ENCODE data around the gene PKD1.

GRCh38 chr16:2048116-2048543 lies 87.6 kb downstream of the PKD1 start:
- TF ChIP-seq TAF1 (IDR thresholded peaks at IDR 0.05; ENCODE audit: borderline replicate concordance, insufficient read depth, low read length) (no peak), POLR2AphosphoS5 (IDR thresholded peaks at IDR 0.05; ENCODE audit: low read depth, low read length) (no peak), REST (IDR thresholded peaks at IDR 0.05; ENCODE audit: insufficient read depth in 1 of 2, low read depth in 2 of 2, low read length in 2 of 2) (no peak), SIN3A (IDR thresholded peaks at IDR 0.05; ENCODE audit: borderline replicate concordance, insufficient read depth, low read length) (no peak)

All from PFSK-1 (cell line).